HFFc6 (cell line): ENCODE data around the gene PPDPF. TPM values are rescaled to one million over a fixed set of nuclear protein-coding genes. Genes with fewer than 3 reads are reported as not detected.
"Not testable (repeated sequence)": the region's sequence is repeated elsewhere in the genome, so short reads cannot be mapped to it uniquely, and the experiment has no call there.

Experiments
- DNase-seq: peaks from one replicate; pipeline ENCODE4 v3.0.0-alpha.2; 2018
- H3K27ac Mint-ChIP-seq: 2 replicates; pipeline ENCODE4 v1.8.0; 2020; ENCODE audit warnings: mild to moderate bottlenecking, mixed read lengths
- H3K27me3 Mint-ChIP-seq: 2 replicates; pipeline ENCODE4 v1.8.0; 2021; ENCODE audit warnings: mild to moderate bottlenecking, moderate library complexity, mixed read lengths; ENCODE audit not compliant: insufficient read depth
- H3K36me3 Mint-ChIP-seq: 2 replicates; pipeline ENCODE4 v1.8.0; 2021; ENCODE audit warnings: low read depth, mixed read lengths
- H3K4me1 Mint-ChIP-seq: 2 replicates; pipeline ENCODE4 v1.8.0; 2020; ENCODE audit warnings: low read depth, mixed read lengths
- H3K4me3 Mint-ChIP-seq: 2 replicates; pipeline ENCODE4 v1.8.0; 2020; ENCODE audit warnings: mild to moderate bottlenecking, moderate library complexity, mixed read lengths
- H3K9me3 Mint-ChIP-seq: 2 replicates; pipeline ENCODE4 v1.8.0; 2020; ENCODE audit warnings: mild to moderate bottlenecking, mixed read lengths
- CTCF ChIP-seq: fragments of 200-600 bp; sonication (generic); IDR thresholded peaks from 2 replicates; pipeline ENCODE4 v1.5.0; 2021; ENCODE audit warnings: antibody characterized with exemption, mild to moderate bottlenecking
- total RNA-seq, 6 experiments: library from RNA; stranded (reverse); fragmentation: NEBNext Ultra II Directional; extraction: Animal tissue kit (Norgen Biotek cat#: 25700); gene quantifications; 2 replicates in 1 of 6; 3 replicates in 5 of 6; pipeline ENCODE4 v1.2.3, GENCODE V29; 2021

Gene PPDPF
- total RNA-seq, 6 experiments from 2014 or later: 388 to 518 (median 443) TPM

DNA sequence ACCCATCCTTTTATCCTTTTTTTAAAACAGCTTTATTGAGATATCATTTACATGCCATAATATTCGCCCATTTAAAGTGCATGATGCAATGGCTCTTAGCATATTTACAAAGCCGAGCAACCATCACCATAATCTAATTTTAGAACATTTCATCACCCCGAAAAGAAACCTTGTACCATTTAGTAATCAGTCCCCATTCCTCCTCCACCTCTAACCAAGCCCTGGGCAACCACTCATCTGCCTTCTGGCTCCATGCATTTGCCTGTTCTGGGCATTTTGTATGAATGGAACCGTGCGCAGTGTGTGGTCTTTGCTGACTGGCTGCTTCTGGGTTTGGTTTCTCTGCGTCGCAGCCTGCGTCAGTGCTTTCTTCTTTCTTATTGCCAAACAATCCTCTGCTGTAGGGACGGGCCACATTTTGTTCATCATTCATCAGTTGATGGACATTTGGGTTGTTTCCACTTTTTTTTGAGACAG lies 11.4 kb upstream of the PPDPF start:
- TF ChIP-seq CTCF: no peak
- Mint-ChIP-seq H3K36me3 (no peaks in the 10 kb centered on the region), H3K9me3 (peaks cover 12% of the 10 kb centered on the region; the same call in 1 of the 2 replicates), H3K4me3 (no peak overlapping the region), H3K27ac (no peak overlapping the region), H3K27me3 (peaks cover 39% of the 10 kb centered on the region), H3K4me1 (no peaks in the 10 kb centered on the region)
- DNase-seq: no peak

- H3K4me1 Mint-ChIP-seq: no peaks in the 10 kb centered on the region
- H3K9me3 Mint-ChIP-seq: no peaks in the 10 kb centered on the region; the same call in 1 of the 2 replicates
- H3K27ac Mint-ChIP-seq: no peak overlapping the region
- H3K27me3 Mint-ChIP-seq: peaks cover 26% of the 10 kb centered on the region
- H3K36me3 Mint-ChIP-seq: no peaks in the 10 kb centered on the region
- no peak for DNase-seq
- H3K4me3 Mint-ChIP-seq: no peak overlapping the region
- no peak for TF ChIP-seq CTCF
Measured at GRCh38 chr20:63513207-63513606, 7.4 kb upstream of the PPDPF start.

DNA sequence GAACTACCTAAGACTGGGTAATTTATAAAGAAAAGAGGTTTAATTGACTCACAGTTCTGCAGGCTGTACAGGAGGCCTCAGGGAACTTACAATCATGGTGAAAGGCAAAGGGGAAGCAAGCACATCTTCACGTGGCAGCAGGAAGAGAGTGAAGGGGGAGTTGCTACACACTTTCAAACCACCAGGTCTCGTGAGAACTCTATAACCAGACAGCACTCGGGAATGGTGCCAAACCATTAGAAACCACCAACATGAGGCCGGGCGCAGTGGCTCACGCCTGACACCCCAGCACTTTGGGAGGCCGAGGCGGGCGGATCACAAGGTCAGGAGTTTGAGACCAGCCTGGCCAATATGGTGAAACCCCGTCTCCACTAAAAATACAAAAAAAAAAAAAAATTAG lies 6.0 kb upstream of the PPDPF start:
- not testable (repeated sequence) for H3K27ac Mint-ChIP-seq, H3K4me1 Mint-ChIP-seq, H3K36me3 Mint-ChIP-seq, H3K9me3 Mint-ChIP-seq, DNase-seq, H3K4me3 Mint-ChIP-seq
- H3K27me3 Mint-ChIP-seq: peaks cover 26% of the 10 kb centered on the region

DNA sequence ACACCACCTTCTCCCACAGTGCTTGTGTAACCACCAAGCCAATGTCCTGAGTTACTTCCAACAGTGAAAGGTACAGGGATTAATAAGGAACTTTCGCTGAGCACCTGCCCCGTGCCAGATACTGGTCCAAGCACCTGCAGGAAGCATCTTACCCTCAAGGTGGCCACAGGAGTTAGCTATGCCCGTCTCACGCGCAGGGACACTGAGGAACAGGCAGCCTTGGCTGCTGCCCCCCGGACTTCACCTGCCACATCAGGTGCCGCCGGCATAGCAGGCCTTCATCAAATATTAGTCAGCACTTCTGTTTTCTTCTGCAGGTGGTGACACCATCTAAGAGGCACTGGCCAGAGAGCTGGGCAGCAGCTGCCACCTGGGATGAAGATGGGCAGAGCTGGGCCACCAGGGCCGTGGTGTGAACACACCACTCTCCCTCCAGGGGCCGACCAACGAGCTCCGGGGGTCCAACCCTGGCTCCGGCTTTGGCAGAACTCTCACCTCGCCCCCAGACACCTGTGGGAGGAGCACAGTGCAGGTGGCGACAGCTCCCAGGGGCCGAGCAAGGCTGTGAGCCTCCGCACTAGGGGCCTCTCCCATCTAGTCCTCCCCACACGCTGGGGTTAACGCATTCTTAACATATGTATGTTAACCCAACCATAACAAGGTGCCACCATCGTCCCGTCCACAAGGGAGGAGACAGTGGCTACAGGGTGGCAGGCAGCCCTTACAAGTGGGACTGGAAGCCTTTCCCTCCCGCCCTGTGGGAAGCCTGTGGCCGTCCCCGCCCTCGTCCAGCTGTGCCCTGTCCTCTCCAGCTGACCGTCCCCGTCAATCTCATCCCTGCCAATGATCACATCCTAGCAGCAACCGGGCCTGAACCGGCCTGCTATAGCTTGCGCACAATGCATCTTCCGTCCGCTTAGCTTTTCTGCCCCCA lies 2.9 kb upstream of the PPDPF start:
- no peaks in the 10 kb centered on the region for H3K9me3 Mint-ChIP-seq
- no peak overlapping the region for H3K27ac Mint-ChIP-seq
- no peaks in the 10 kb centered on the region for H3K36me3 Mint-ChIP-seq
- peaks cover 13% of the 10 kb centered on the region for H3K27me3 Mint-ChIP-seq
- DNase-seq: no peak
- H3K4me3 Mint-ChIP-seq: no peak overlapping the region
- no peaks in the 10 kb centered on the region for H3K4me1 Mint-ChIP-seq
- TF ChIP-seq CTCF: no peak

GRCh38 chr20:63518351-63518861 lies 2.2 kb upstream of the PPDPF start:
- DNase-seq: no peak
- no peaks in the 10 kb centered on the region for H3K9me3 Mint-ChIP-seq
- H3K36me3 Mint-ChIP-seq: no peaks in the 10 kb centered on the region
- no peak for TF ChIP-seq CTCF
- H3K4me3 Mint-ChIP-seq: no peak overlapping the region
- no peaks in the 10 kb centered on the region for H3K4me1 Mint-ChIP-seq
- H3K27me3 Mint-ChIP-seq: peaks cover 6% of the 10 kb centered on the region; the same call in 1 of the 2 replicates
- H3K27ac Mint-ChIP-seq: no peak overlapping the region
